ENCODE measurements around the gene C9orf72. TPM values are rescaled to one million over a fixed set of nuclear protein-coding genes. Genes with fewer than 3 reads are reported as not detected.

C9orf72 gene
- total RNA-seq, 4 donors from 2014 or later = 6.6 to 19.5 (median 8.6) TPM

DNA sequence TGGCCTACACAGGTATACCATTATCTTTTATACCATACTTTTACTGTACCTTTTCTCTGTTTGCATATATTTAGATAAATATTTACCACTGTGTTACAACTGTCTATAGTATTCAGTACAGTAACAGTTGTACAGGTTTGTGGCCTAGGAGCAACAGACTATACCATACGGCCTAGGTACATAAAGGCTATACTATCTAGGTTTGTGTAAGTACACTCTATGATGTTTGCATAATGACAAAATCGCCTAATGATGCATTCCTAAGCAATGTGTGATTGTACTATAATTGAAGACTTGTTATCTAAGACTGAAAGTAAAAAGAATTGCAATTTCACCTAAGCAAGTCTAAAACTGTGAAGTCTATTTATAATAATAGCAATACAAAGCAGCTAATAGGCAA, 3.9 kb downstream of the C9orf72 start:
- no peak overlapping the region for H3K27ac ChIP-seq
- intact Hi-C loops (cut with DNase I) = no loop called here

DNA sequence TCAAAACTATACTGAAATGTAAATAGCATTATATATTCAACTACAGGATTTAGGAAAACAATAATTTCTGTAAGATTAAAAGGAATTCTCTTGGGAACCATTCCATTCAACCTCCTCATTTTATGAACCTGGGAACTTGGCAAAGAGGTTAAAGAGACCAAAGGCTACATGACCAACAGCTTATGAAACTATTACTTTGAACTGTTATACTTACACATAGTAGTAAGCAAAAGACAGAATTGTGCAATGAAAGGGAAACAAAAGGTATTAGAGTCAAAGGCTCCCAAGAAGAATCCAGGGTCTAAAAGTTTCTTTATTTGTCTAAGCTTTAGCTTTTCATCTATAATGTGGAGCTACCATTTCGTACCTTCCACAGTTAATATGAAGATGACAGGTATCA, 7.2 kb downstream of the C9orf72 start:
- H3K27ac ChIP-seq = no peak overlapping the region
- no peaks in the 10 kb centered on the region for H3K9me3 ChIP-seq
- H3K4me3 ChIP-seq = no peak overlapping the region
- 95 to 100% methylated on average over 1 of the region's 1 CpG for WGBS, 2 donors
- TF ChIP-seq POLR2A (IDR thresholded peaks at IDR 0.05) = no peak
- TF ChIP-seq, protein P1, sequence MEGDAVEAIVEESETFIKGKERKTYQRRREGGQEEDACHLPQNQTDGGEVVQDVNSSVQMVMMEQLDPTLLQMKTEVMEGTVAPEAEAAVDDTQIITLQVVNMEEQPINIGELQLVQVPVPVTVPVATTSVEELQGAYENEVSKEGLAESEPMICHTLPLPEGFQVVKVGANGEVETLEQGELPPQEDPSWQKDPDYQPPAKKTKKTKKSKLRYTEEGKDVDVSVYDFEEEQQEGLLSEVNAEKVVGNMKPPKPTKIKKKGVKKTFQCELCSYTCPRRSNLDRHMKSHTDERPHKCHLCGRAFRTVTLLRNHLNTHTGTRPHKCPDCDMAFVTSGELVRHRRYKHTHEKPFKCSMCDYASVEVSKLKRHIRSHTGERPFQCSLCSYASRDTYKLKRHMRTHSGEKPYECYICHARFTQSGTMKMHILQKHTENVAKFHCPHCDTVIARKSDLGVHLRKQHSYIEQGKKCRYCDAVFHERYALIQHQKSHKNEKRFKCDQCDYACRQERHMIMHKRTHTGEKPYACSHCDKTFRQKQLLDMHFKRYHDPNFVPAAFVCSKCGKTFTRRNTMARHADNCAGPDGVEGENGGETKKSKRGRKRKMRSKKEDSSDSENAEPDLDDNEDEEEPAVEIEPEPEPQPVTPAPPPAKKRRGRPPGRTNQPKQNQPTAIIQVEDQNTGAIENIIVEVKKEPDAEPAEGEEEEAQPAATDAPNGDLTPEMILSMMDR (IDR thresholded peaks at IDR 0.05) = no peak
- H3K27me3 ChIP-seq = no peaks in the 10 kb centered on the region
- no peak for DNase-seq
- peaks cover 0 to 17% (median 0%) of the 10 kb centered on the region in 3 donors for H3K4me1 ChIP-seq
- H3K36me3 ChIP-seq = peaks cover 0 to 36% (median 0%) of the 10 kb centered on the region in 3 donors
- intact Hi-C loops (cut with DNase I) = no loop called here

More for the DNA sequence above, 3.9 kb downstream of the C9orf72 start:
- H3K36me3 ChIP-seq = peaks cover 0 to 24% (median 0%) of the 10 kb centered on the region in 3 donors
- no peaks in the 10 kb centered on the region for H3K9me3 ChIP-seq
- TF ChIP-seq, protein P1 (IDR thresholded peaks at IDR 0.05) = no peak
- TF ChIP-seq POLR2A (IDR thresholded peaks at IDR 0.05) = no peak
- 62 to 69% methylated on average over 2 of the region's 2 CpGs for WGBS, 2 donors
- H3K27me3 ChIP-seq = no peaks in the 10 kb centered on the region
- no peak overlapping the region for H3K4me3 ChIP-seq
- peaks cover 9 to 26% (median 10%) of the 10 kb centered on the region in 3 donors for H3K4me1 ChIP-seq
- no peak for DNase-seq

DNA sequence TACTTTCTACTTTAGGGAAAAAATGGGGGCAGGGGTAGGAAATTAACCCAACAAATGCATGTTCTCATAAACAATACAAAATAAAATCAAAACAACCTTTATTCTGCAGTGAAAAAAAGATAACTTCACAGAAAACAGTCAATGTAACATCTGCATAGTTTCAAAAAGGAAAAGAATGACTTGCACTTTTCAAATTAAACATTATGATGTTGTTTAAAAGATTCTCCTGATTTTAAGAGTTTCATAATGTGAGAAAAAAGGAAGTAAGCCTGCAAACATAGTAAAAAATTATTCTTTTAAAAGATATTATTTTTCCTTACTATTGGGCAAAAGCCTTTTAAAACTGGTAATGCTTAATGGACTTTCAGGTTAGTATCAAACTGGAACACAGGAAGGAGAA, 7.6 kb downstream of the C9orf72 start:
- no peaks in the 10 kb centered on the region for H3K9me3 ChIP-seq
- TF ChIP-seq POLR2A (IDR thresholded peaks at IDR 0.05) = no peak
- TF ChIP-seq, protein P1 (IDR thresholded peaks at IDR 0.05) = no peak
- no peak overlapping the region for H3K4me3 ChIP-seq
- H3K27ac ChIP-seq = no peak overlapping the region
- peaks cover 0 to 17% (median 0%) of the 10 kb centered on the region in 3 donors for H3K4me1 ChIP-seq
- no peak for DNase-seq
- H3K36me3 ChIP-seq = peaks cover 0 to 40% (median 0%) of the 10 kb centered on the region in 3 donors
- H3K27me3 ChIP-seq = no peaks in the 10 kb centered on the region
- intact Hi-C loops (cut with DNase I) = no loop called here

DNA sequence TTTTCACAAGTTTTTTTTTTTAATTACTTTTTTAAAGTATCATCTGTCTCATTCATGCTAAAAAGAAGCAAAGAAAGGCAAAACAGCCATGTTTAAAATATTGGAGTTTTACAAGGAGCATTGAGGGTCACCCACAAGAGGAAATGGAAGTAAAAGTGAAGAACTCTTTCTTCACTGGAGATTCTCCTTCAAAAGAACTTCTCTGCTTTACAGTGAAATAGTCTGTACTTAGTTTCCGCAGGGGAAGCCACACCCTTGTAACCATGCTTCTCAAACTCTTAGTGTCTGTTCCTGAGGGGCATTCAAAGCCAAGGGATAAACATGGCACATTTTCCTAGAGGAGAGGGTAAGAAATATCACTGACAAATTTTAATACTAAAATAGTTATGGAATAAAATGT, 8.6 kb downstream of the C9orf72 start:
- Histone ChIP-seq H3K9me3 (no peaks in the 10 kb centered on the region), H3K36me3 (peaks cover 0 to 49% (median 0%) of the 10 kb centered on the region in 3 donors), H3K4me1 (peaks cover 0 to 19% (median 0%) of the 10 kb centered on the region in 3 donors), H3K4me3 (no peak overlapping the region), H3K27ac (peak overlapping the region in 1 of 4 donors; percentile 11), H3K27me3 (no peaks in the 10 kb centered on the region)
- TF ChIP-seq POLR2A (IDR thresholded peaks at IDR 0.05) = no peak
- 82 to 92% methylated on average over 1 of the region's 1 CpG for WGBS, 2 donors
- intact Hi-C loops (cut with DNase I) = no loop called here
- DNase-seq = no peak

DNA sequence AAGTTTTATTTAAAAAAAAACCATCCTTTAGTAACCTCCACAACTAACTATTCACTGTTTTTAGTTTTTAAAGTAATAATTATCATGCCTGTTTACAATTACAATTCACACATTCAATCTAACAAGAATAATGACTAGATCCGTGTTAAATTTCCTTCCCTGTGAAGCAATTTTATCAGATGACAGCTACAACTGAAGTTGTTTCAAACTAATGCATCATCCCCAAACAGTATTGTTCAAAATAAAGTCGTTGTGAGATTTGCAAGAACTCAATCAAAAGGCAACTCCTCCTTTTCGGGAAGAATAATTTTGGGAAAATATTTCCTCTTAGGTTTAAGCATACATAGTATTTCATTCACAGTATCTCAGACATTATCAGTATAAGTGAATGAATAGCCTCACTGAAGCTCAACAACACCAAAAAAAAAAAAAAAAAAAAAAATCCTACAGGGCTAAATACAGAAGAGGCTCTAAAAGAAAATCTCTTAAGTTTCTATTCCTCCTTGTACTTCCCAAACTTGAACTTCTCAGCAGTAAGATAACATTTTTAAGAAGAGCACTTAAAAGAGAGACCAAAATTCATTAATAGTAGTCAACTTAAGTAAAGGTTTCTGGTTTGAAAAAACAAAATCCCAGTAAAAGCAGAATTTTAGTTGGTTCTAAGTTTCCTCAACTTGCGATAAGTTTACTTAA, 9.4 kb downstream of the C9orf72 start:
- 76 to 87% methylated on average over 4 of the region's 4 CpGs for WGBS, 2 donors
- Histone ChIP-seq H3K27ac (no peak overlapping the region), H3K4me3 (no peak overlapping the region), H3K4me1 (peaks cover 0 to 19% (median 0%) of the 10 kb centered on the region in 3 donors), H3K36me3 (peaks cover 0 to 57% (median 0%) of the 10 kb centered on the region in 3 donors), H3K9me3 (no peaks in the 10 kb centered on the region), H3K27me3 (no peaks in the 10 kb centered on the region)
- TF ChIP-seq, protein P1 (IDR thresholded peaks at IDR 0.05) = no peak
- DNase-seq = no peak
- intact Hi-C loops (cut with DNase I) = no loop called here
